NOMO-1 (cell line): ENCODE data around the gene SKIC8.

Experiments
- DNase-seq, 2 experiments: peaks; one replicate each; lab custom pipeline; 2025; ENCODE audit not compliant: unreplicated experiment in 2 of 2; lab: John Stamatoyannopoulos, UW

Gene SKIC8

DNA sequence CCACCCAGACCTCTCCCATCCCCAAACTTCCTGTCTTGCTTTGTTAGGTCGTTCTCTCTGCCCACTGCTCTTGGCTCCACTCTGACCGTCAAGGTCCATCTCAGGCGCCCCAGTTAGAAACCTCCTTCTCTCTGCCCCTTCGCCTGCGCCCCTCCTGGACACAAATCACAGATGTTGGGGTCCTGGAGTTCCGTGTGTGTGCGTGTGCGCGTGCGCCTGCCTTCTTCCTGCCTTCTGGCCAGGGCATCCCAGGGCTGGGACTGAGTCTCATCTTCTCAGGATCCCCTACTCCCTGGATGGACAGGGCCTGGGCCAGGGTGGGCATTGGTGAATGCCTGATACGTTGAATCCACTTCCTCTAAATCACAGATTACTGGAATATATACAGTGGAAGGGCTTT lies 65.9 kb downstream of the SKIC8 start:
- no peak for DNase-seq
